ENCODE measurements around the gene RNF17.

RNF17 gene

DNA sequence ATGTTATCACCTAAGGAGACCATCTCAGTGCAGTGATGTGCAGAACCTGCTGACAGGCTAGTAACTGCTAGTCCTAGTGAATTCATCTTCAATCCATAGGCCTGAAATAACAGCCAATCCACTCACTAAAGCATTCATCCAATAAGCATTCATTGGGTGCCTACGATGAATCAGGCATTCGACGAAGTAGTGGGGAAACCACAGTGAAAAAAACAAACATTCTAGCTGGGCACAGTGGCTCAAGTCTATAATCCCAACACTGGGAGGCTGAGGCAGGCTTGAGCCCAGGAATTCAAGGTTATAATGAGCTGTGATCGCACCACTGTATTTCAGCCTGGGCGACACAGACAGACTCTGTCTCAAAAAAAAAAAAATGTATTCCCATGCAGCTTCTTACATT, 135.6 kb downstream of the RNF17 start:
- no peaks in the 10 kb centered on the region for H3K9me3 Mint-ChIP-seq
- H3K36me3 Mint-ChIP-seq (ENCODE audit: low read depth) = peaks cover 55% of the 10 kb centered on the region
- H3K27me3 Mint-ChIP-seq (ENCODE audit: low read depth, poor library complexity) = no peaks in the 10 kb centered on the region
- H3K4me3 Mint-ChIP-seq = no peak overlapping the region
- TF ChIP-seq, protein P1, sequence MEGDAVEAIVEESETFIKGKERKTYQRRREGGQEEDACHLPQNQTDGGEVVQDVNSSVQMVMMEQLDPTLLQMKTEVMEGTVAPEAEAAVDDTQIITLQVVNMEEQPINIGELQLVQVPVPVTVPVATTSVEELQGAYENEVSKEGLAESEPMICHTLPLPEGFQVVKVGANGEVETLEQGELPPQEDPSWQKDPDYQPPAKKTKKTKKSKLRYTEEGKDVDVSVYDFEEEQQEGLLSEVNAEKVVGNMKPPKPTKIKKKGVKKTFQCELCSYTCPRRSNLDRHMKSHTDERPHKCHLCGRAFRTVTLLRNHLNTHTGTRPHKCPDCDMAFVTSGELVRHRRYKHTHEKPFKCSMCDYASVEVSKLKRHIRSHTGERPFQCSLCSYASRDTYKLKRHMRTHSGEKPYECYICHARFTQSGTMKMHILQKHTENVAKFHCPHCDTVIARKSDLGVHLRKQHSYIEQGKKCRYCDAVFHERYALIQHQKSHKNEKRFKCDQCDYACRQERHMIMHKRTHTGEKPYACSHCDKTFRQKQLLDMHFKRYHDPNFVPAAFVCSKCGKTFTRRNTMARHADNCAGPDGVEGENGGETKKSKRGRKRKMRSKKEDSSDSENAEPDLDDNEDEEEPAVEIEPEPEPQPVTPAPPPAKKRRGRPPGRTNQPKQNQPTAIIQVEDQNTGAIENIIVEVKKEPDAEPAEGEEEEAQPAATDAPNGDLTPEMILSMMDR (IDR thresholded peaks at IDR 0.05) = no peak
- H3K4me1 Mint-ChIP-seq = no peaks in the 10 kb centered on the region
- H3K27ac Mint-ChIP-seq = no peak overlapping the region
- DNase-seq = no peak

DNA sequence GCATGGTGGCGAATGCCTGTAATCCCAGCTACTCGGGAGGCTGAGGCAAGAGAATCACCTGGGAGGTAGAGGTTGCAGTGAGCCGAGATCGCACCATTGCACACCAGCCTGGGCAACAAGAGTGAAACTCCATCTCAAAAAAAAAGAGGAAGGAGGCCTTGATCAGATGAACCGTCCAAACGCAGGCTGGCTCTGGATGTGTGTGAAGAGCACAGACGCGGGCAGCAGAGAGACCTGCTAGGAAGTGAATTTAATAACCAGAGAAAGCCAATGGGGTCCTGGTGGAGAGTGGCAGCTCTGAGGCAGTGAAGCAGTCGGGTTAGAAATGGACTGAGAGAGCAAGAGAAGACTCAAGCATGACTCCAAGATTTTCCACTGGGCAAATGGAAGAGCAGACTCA, 136.5 kb downstream of the RNF17 start:
- no peaks in the 10 kb centered on the region for H3K4me1 Mint-ChIP-seq
- H3K27me3 Mint-ChIP-seq (ENCODE audit: low read depth, poor library complexity) = no peaks in the 10 kb centered on the region
- H3K27ac Mint-ChIP-seq = peak overlapping the region; percentile 6
- no peak overlapping the region for H3K4me3 Mint-ChIP-seq
- TF ChIP-seq, protein P1 (IDR thresholded peaks at IDR 0.05) = no peak
- no peak for DNase-seq
- H3K9me3 Mint-ChIP-seq = no peaks in the 10 kb centered on the region
- peaks cover 64% of the 10 kb centered on the region for H3K36me3 Mint-ChIP-seq (ENCODE audit: low read depth)

GRCh38 chr13:24905242-24905641, 141.3 kb downstream of the RNF17 start:
- H3K27me3 Mint-ChIP-seq (ENCODE audit: low read depth, poor library complexity) = no peaks in the 10 kb centered on the region
- no peaks in the 10 kb centered on the region for H3K4me1 Mint-ChIP-seq
- no peak for DNase-seq
- TF ChIP-seq, protein P1 (IDR thresholded peaks at IDR 0.05) = no peak
- H3K27ac Mint-ChIP-seq = no peak overlapping the region
- no peak overlapping the region for H3K4me3 Mint-ChIP-seq
- H3K9me3 Mint-ChIP-seq = no peaks in the 10 kb centered on the region
- H3K36me3 Mint-ChIP-seq (ENCODE audit: low read depth) = peaks cover 75% of the 10 kb centered on the region

DNA sequence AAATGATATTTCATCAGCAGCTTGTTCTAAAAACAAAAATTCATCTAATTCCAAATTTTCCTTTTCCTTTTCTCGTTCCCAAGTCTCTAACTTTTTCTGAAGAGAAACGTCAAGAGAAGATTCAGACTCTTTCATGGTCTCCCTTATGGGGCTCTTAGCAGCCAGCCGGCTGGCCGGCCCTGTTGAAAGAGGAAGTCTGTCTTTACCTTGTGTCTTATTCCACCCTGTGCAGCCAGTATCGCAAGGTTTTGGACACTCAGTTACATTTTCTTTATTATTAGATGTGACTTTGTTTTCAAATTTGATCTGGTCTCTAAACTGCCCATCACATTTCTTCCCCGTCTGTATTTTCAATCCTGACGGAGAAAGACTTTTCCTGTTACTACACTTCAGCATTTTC, 142.3 kb downstream of the RNF17 start:
- Mint-ChIP-seq H3K27me3 (ENCODE audit: low read depth, poor library complexity) (no peaks in the 10 kb centered on the region), H3K9me3 (no peaks in the 10 kb centered on the region), H3K27ac (no peak overlapping the region), H3K4me1 (no peaks in the 10 kb centered on the region), H3K36me3 (ENCODE audit: low read depth) (peaks cover 74% of the 10 kb centered on the region), H3K4me3 (no peak overlapping the region)
- DNase-seq = no peak
- TF ChIP-seq, protein P1 (IDR thresholded peaks at IDR 0.05) = no peak

DNA sequence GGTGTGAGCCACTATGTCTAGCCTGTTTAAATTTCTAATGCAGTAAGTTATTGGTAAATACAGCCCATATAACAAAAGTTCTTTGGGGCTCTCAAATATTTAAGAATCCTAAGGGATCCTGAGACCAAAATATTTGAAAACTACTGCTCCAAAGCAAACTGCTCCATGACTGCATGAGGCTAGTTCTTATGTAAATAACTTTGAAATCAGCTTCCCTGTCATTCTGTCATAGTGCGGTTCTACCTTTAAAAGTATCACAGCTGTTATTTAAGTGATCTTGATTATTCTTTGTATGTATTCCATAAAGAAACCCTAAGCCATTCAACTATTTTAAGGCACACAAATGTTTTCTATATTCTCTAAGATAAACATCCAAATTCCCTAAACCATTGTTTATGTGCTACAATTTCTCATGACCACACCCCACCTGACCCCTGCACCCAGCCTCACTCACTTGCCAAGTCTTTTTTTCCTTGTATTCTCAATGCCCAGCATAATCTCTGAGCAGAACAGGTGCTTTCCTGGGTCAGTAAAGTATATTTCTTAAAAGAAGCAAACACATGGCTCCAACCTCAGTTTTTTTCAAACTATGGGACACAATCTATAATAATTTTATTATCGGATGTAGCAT, 146.6 kb downstream of the RNF17 start:
- H3K9me3 Mint-ChIP-seq = no peaks in the 10 kb centered on the region
- TF ChIP-seq, protein P1 (IDR thresholded peaks at IDR 0.05) = no peak
- DNase-seq = no peak
- peaks cover 52% of the 10 kb centered on the region for H3K36me3 Mint-ChIP-seq (ENCODE audit: low read depth)
- H3K27ac Mint-ChIP-seq = no peak overlapping the region
- H3K4me3 Mint-ChIP-seq = no peak overlapping the region
- H3K4me1 Mint-ChIP-seq = peaks cover 4% of the 10 kb centered on the region
- no peaks in the 10 kb centered on the region for H3K27me3 Mint-ChIP-seq (ENCODE audit: low read depth, poor library complexity)

All from nephron progenitor cell (in vitro differentiated cells).